ENCODE measurements around the gene RASGEF1B.

The RASGEF1B gene

DNA sequence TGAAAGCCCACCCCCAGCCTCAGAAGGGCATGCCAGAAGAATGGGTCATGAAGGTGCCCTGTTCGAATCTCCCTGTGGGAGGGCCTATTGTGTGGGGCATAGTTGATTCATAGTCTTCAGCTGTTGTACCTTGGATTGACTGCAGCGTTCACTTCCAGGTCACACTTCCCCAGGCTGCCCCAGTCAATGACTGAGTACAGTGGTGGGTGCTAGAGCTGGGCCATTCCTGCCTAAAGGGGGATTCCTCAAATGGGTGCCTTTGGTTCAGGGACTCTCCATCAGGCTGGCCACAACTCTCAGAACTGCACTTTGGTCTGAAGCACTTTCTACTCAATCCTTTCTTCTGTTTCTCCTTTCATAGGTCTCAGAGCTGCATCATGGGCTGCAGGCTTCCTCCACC lies 35.0 kb upstream of the RASGEF1B start:
- DNase-seq (ENCODE audit: low read depth), result no peak
- no peak for TF ChIP-seq CTCF (conservative IDR thresholded peaks at IDR 0.05; ENCODE audit: low read depth, low read length)
- no peak overlapping the region for H3K4me3 ChIP-seq (ENCODE audit: low read length)

GRCh38 chr4:81505726-81506125 lies 34.0 kb upstream of the RASGEF1B start:
- no peak for TF ChIP-seq CTCF (conservative IDR thresholded peaks at IDR 0.05; ENCODE audit: low read depth, low read length)
- H3K4me3 ChIP-seq (ENCODE audit: low read length), result no peak overlapping the region
- no peak for DNase-seq (ENCODE audit: low read depth)

GRCh38 chr4:81505004-81505598 lies 33.4 kb upstream of the RASGEF1B start:
- TF ChIP-seq CTCF (conservative IDR thresholded peaks at IDR 0.05; ENCODE audit: low read depth, low read length), result no peak
- DNase-seq (ENCODE audit: low read depth), result no peak
- H3K4me3 ChIP-seq (ENCODE audit: low read length), result no peak overlapping the region

- no peak overlapping the region for H3K4me3 ChIP-seq (ENCODE audit: low read length)
Measured at GRCh38 chr4:81504112-81505003, 32.7 kb upstream of the RASGEF1B start.

DNA sequence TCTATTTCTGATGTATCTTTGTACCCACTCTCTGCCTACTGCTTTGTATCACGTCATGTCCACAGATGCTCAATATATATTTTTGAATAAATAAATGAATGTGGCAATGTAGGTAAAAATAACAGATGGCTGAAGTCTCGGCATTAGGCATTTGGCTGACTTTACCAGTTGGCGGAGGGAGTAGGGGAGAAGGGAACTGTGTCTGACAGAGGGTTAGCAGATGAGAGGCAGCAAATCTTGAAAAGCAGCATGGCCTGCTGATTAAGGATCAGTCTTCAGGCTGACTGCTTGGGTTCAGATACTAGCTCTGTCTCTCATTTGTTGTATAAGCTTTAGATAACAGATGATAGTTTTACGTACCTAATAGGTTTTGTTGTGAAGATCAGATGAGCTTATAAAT lies 31.9 kb upstream of the RASGEF1B start:
- DNase-seq (ENCODE audit: low read depth), result no peak
- no peak overlapping the region for H3K4me3 ChIP-seq (ENCODE audit: low read length)

More at GRCh38 chr4:81504112-81505003, 32.7 kb upstream of the RASGEF1B start:
- no peak for DNase-seq (ENCODE audit: low read depth)
- TF ChIP-seq CTCF (conservative IDR thresholded peaks at IDR 0.05; ENCODE audit: low read depth, low read length), result no peak

GRCh38 chr4:81502564-81502963 lies 30.9 kb upstream of the RASGEF1B start:
- DNase-seq (ENCODE audit: low read depth), result no peak
- no peak for TF ChIP-seq CTCF (conservative IDR thresholded peaks at IDR 0.05; ENCODE audit: low read depth, low read length)
- no peak overlapping the region for H3K4me3 ChIP-seq (ENCODE audit: low read length)

More for the DNA sequence above, 31.9 kb upstream of the RASGEF1B start:
- no peak for TF ChIP-seq CTCF (conservative IDR thresholded peaks at IDR 0.05; ENCODE audit: low read depth, low read length)

GRCh38 chr4:81499840-81500239 lies 28.1 kb upstream of the RASGEF1B start:
- no peak for TF ChIP-seq CTCF (conservative IDR thresholded peaks at IDR 0.05; ENCODE audit: low read depth, low read length)
- no peak overlapping the region for H3K4me3 ChIP-seq (ENCODE audit: low read length)
- DNase-seq (ENCODE audit: low read depth), result no peak

All from retinal pigment epithelial cell (primary cell).